Colon (tissue), 2 donors: ENCODE results near the gene ADM2.

Experiments used
- FAIRE-seq: peaks from 2 replicates; lab custom pipeline; 2012; peaks lifted over from hg19 to GRCh38; lab: Jason Lieb, UNC
- donor health status: control.
- donor health status: control.

ADM2 gene

GRCh38 chr22:50445071-50445879 is 36.1 kb upstream of the ADM2 start:
- no peak for FAIRE-seq

DNA sequence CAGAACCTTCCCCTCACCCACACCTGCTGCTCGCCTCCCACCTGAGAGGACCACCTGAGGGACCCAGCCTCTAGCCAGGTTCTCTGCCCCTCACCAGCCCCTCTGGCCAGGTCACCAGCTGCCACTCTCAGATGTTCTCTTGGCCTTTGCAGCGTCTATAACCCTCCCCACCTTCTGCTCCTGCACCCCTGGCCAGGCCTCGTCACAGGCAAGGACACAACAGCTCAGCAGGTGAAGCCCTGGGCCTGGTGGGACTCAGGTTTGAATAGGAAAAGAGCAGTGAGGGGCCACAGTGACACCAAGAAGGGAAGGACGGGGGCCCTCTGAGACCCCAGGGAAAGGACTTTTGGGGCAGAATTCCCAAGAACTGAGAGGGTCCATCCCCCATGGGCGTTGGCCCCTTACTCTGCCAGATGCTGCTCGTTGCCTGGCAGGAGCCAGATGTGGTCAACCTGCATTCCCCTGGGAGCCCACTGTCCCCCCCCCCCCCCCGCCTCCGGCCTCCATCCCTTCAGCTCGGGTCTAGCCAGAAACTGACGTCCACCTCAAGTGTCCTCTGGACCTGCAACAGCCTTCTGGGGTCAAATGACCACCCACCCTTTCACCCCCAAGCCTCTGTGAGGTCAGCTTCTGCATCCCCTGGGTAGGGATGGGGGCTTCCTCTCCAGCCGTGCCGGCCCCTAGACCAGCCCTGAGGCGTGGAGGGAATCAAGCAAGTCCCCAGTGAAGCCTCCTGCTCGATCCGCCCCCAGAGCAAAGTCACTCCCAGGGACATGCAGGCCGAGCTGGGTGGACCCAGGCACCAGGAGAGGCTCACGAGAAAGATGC is 35.2 kb upstream of the ADM2 start:
- FAIRE-seq = no peak

DNA sequence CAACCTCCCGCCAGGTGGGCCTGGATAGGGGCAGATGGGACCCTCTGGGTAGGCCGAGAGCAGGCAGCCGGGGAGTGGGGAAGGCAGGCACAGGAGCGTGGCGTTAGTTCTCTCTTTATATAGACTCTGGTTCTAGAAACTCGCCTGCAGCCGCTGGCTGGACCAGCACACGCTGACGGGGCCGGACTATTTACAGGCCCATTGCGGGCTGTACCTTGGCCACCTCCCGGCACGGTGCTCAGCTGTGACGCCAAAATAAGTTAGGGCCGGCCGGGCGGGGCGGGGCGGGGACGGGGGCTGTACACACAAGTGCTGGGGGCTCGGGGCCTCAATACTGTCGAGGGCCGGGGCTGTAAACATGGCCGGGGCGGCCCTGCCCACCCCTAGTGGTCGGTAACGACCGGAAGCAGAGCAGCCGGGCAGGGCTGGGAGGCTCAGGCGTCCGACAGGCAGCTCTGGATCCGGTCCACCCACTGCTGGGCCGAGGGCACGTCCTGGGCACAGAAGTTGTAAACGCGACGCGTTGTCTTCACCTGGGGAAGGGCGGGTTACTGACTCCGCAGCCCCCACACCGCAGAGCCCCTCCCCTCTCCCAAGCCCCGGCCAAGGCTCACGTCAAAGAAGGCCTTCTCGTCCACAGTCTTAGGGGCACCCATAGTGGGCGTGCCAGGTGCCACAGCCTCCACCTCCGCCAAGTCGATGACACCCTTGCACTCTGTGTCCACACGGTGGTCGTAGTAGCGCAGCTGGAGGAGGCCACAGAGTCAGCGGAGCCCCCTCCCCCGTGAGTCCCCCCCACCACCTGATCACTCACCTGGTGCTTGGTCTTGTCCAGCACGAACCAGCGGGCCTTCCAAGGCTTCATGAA is 34.4 kb upstream of the ADM2 start:
- no peak for FAIRE-seq

- FAIRE-seq = no peak
Observed at GRCh38 chr22:50447576-50448551, 33.5 kb upstream of the ADM2 start.

- FAIRE-seq = no peak
Observed at GRCh38 chr22:50452649-50453048, 28.7 kb upstream of the ADM2 start.

DNA sequence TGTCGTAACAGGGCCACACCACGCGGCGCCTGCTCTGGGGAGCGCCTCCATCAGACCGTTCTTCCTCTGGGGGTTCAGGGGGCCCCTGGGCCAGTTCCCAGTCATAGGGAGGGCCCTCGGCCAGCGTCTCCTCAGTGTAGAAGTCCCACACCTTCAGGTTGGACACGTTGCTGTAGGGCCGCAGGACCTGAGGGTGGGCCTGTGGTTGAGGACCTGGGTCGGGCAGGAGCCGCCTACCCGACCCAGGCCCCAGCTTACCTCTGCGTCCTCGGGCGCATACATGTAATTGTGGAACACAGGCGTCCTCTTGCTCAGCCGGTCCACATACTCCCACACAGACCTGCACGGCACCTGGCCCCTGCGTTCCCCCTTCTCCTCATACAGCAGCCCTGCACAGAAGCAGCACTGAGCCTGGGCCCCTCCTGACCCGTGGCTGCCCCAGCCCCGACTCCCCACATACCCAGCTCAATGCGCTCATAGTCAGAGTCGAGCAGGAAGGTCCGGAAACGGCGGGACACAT is 26.7 kb upstream of the ADM2 start:
- no peak for FAIRE-seq

- no peak for FAIRE-seq
Observed at GRCh38 chr22:50455201-50455600, 26.1 kb upstream of the ADM2 start.

DNA sequence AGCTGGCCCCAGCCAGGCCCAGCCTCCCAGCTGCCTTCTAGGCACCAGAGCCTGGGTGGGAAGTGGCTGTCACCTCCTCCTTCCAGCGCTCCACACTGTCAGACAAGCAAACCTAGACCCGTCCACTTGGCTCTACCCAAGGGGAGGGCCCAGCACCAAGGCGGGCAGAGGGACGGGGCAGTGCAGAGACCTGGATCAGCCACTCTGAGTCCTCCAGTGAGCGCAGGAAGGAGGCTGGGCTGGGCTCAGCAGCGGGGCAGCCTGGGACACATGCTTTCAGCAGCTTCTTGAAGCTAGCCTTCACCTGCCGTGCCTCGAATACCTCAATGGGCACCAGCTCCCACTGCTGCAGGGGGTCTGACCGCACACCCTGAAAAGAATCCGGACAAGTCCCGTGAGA is 25.3 kb upstream of the ADM2 start:
- no peak for FAIRE-seq

DNA sequence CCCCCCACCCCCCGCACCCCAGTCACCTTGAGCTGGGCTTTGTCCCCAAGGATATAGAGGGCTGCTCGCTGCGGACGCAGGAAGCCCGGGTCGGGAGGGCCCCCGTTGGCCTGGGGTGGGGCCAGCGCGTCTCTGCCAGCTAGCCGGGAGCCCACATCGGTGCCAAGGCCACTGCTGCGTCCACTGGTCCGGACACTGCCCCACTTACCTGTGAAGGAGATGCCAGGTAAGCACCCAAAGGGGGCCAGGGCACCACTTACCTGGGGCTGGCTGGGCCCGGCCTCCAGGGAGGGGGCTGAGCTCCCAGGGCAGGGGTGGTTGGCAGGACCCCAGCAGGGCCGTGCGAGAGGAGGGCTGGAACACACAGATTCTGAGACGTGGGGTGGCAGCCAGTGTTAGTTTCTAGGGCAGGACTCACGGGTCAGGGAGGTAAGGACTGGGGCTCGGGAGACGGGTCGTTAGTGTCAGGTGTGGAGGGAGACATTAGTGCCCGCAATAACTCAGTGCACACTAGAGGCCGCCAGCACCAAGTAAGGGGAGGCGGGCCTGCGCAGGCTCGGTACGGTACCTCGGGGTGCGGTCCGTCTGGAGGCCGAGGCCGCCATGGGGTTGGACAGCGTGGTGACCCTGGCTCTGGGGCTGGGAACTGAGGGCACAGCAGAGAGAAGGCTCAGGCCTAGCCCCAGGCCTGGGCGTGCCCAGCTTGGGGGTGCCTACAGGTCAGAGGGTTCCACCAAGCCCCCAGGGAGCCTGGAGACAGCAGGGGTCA is 24.7 kb upstream of the ADM2 start:
- no peak for FAIRE-seq

GRCh38 chr22:50459016-50459415 is 22.3 kb upstream of the ADM2 start:
- FAIRE-seq = no peak

GRCh38 chr22:50459496-50460140 is 21.7 kb upstream of the ADM2 start:
- FAIRE-seq = no peak

GRCh38 chr22:50460938-50461337 is 20.4 kb upstream of the ADM2 start:
- no peak for FAIRE-seq

- no peak for FAIRE-seq
Observed at GRCh38 chr22:50461536-50461935, 19.8 kb upstream of the ADM2 start.

- no peak for FAIRE-seq
Observed at GRCh38 chr22:50461979-50462540, 19.3 kb upstream of the ADM2 start.

GRCh38 chr22:50463188-50463900 is 18.0 kb upstream of the ADM2 start:
- FAIRE-seq = no peak

DNA sequence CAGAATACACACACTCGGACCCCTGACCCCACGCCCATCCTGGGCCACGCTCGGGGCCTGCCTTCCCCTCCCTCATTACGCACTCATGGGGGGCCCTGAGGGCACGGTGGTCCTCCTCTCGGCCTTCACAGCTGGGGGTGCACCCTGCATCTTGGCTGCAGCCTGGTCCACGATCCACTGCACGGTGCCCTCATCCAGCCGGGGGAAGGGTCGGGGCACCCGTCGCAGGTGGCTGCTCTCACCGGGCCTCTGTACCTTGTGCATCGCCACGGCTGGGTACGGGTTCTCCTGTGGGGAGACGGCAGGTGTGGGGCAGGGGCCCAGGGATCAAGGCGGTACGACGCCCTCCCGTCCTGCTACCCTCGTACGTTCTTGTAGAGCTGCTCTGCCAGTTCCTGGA is 16.9 kb upstream of the ADM2 start:
- FAIRE-seq = no peak

- no peak for FAIRE-seq
Observed at GRCh38 chr22:50465066-50465930, 16.0 kb upstream of the ADM2 start.

DNA sequence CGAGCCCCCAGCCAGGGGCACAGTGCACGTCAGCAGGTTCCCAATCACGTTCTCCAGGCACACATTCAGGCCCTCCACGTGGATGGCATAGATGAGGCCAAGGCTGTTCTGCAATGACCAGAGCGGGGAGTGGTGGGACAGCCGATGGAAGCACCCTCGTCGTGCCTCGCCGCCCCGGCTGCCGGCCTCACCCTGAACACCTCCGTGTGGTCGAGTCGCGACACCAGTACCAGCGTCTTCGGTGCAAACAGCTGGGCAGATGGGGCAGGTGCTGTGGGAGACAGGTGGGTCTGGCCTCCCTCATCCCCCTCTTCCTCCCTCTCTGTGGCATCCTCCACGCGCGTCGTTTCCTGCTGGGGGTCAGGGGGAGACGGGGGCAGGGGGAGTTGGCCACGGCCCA is 14.0 kb upstream of the ADM2 start:
- FAIRE-seq = no peak
